ENCODE measurements around the gene NUP62.

DNA sequence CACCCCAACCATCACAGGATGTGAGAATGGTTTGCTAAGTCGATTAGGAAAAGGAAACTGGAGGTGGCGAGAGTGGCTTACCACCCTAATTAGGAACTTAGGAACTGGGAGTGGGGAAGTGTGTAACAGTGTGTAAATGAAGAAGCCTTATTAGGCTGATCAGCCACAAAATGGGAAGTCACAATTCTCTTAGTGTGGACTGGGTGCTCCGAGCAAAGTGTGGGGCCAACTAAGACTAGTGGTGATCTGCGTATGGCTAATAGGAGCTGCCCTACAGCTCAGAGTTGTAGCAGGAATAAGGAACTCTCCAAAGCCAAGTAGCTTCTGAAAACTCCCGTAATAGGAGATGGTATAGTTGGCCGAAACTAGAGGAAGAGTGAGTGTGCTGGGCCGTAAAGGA is 24.1 kb upstream of the NUP62 start:
- TF ChIP-seq, protein P1, sequence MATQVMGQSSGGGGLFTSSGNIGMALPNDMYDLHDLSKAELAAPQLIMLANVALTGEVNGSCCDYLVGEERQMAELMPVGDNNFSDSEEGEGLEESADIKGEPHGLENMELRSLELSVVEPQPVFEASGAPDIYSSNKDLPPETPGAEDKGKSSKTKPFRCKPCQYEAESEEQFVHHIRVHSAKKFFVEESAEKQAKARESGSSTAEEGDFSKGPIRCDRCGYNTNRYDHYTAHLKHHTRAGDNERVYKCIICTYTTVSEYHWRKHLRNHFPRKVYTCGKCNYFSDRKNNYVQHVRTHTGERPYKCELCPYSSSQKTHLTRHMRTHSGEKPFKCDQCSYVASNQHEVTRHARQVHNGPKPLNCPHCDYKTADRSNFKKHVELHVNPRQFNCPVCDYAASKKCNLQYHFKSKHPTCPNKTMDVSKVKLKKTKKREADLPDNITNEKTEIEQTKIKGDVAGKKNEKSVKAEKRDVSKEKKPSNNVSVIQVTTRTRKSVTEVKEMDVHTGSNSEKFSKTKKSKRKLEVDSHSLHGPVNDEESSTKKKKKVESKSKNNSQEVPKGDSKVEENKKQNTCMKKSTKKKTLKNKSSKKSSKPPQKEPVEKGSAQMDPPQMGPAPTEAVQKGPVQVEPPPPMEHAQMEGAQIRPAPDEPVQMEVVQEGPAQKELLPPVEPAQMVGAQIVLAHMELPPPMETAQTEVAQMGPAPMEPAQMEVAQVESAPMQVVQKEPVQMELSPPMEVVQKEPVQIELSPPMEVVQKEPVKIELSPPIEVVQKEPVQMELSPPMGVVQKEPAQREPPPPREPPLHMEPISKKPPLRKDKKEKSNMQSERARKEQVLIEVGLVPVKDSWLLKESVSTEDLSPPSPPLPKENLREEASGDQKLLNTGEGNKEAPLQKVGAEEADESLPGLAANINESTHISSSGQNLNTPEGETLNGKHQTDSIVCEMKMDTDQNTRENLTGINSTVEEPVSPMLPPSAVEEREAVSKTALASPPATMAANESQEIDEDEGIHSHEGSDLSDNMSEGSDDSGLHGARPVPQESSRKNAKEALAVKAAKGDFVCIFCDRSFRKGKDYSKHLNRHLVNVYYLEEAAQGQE (IDR thresholded peaks at IDR 0.05; ENCODE audit: insufficient read depth in 1 of 2, low read depth in 2 of 2, low read length in 1 of 2) = no peak
- no peak for TF ChIP-seq CTCF (IDR thresholded peaks at IDR 0.05)
- TF ChIP-seq POLR2AphosphoS5 (IDR thresholded peaks at IDR 0.05; ENCODE audit: low read depth, low read length) = no peak
- no peak for TF ChIP-seq SIN3A (IDR thresholded peaks at IDR 0.05; ENCODE audit: borderline replicate concordance, insufficient read depth, low read depth, low read length)

Data from Panc1 (cell line).